Testis (tissue), 3 donors: ENCODE data around the gene SUSD2. TPM values are rescaled to one million over a fixed set of nuclear protein-coding genes. Genes with fewer than 3 reads are reported as not detected.

Experiments used
- DNase-seq: peaks from one replicate; pipeline ENCODE4 v3.0.0-alpha.2; 2019
- H3K27ac ChIP-seq, 2 donors: fragments of 200-600 bp; sonication (generic); one replicate each; pipeline ENCODE4 v1.5.1; 2019
- H3K27me3 ChIP-seq: fragments of 200-600 bp; sonication (generic); one replicate; pipeline ENCODE4 v1.5.1; 2019
- H3K36me3 ChIP-seq: fragments of 200-600 bp; sonication (generic); one replicate; pipeline ENCODE4 v1.5.1; 2017; ENCODE audit warnings: low read depth; ENCODE audit errors: missing control alignments
- H3K4me1 ChIP-seq: fragments of 200-600 bp; sonication (generic); one replicate; pipeline ENCODE4 v1.5.1; 2019
- H3K4me3 ChIP-seq, 2 donors: fragments of 200-600 bp; sonication (generic); one replicate each; pipeline ENCODE4 v1.5.1; 2017 to 2019
- H3K9me3 ChIP-seq: fragments of 200-600 bp; sonication (generic); one replicate; pipeline ENCODE4 v1.5.1; 2017
- CTCF ChIP-seq, 3 experiments: fragments of 450-650 bp in 2 of 3; fragments of 200-600 bp in 1 of 3; sonication (generic) in 1 of 3; IDR thresholded peaks; one replicate each; pipeline ENCODE4 v1.5.1; 2016 to 2019; ENCODE audit warnings: antibody characterized with exemption in 3 of 3, mild to moderate bottlenecking in 2 of 3, moderate library complexity in 1 of 3
- POLR2A ChIP-seq: fragments of 450-650 bp; IDR thresholded peaks from one replicate; pipeline ENCODE4 v1.6.1; 2017; ENCODE audit warnings: antibody characterized with exemption, mild to moderate bottlenecking, moderate library complexity
- WGBS, 2 donors: methylation state at CpG; one replicate each; pipeline ENCODE4 v1.1.5; 2018; 5-methylcytosine and 5-hydroxymethylcytosine counted together
- intact Hi-C: fragments of 100-400 bp; cut with DNase I; formaldehyde crosslinking; loops from one replicate; pipeline ENCODE4 v1.15.1; 2023; ENCODE audit warnings: low total_unique reads
- polyA plus RNA-seq: library from polyadenylated mRNA; stranded (reverse); fragments of 350-450 nt; fragmentation: Illumina TruSeq; extraction: RNeasy Lipid Tissue Mini Kit (QIAGEN cat#74804); gene quantifications from one replicate; pipeline ENCODE4 v1.2.3, GENCODE V29; 2014; ENCODE audit warnings: low read depth, low replicate concordance; ENCODE audit not compliant: insufficient read depth
- total RNA-seq, 2 donors: library from RNA; depleted of rRNA; stranded (reverse); fragments of >200 nt; gene quantifications; one replicate each; pipeline ENCODE4 v1.2.3, GENCODE V29; 2016

SUSD2 gene
- total and polyA plus RNA-seq, 3 donors from 2014 or later: 5.3 to 11.9 (median 5.7) TPM

GRCh38 chr22:24164243-24164642 is 17.0 kb upstream of the SUSD2 start:
- intact Hi-C loops: no loop called here
- Histone ChIP-seq H3K9me3 (no peaks in the 10 kb centered on the region), H3K4me1 (peaks cover 2% of the 10 kb centered on the region), H3K36me3 (no peaks in the 10 kb centered on the region), H3K4me3 (no peak overlapping the region), H3K27ac (no peak overlapping the region), H3K27me3 (no peaks in the 10 kb centered on the region)
- DNase-seq: no peak
- TF ChIP-seq POLR2A: no peak
- no peak for TF ChIP-seq CTCF (IDR thresholded peaks at IDR 0.05)
- WGBS, 2 donors: 93 to 95% methylated on average over 9 to 10 of the region's 10 CpGs

GRCh38 chr22:24164940-24165339 is 16.3 kb upstream of the SUSD2 start:
- intact Hi-C loops: no loop called here
- no peak for TF ChIP-seq POLR2A
- TF ChIP-seq CTCF (IDR thresholded peaks at IDR 0.05): no peak
- Histone ChIP-seq H3K4me3 (no peak overlapping the region), H3K27ac (no peak overlapping the region), H3K4me1 (no peaks in the 10 kb centered on the region), H3K27me3 (no peaks in the 10 kb centered on the region), H3K9me3 (no peaks in the 10 kb centered on the region), H3K36me3 (no peaks in the 10 kb centered on the region)
- WGBS, 2 donors: 78 to 98% methylated on average over 6 of the region's 6 CpGs
- DNase-seq: no peak

- Histone ChIP-seq H3K9me3 (no peaks in the 10 kb centered on the region), H3K36me3 (no peaks in the 10 kb centered on the region), H3K27ac (no peak overlapping the region), H3K27me3 (no peaks in the 10 kb centered on the region), H3K4me1 (no peaks in the 10 kb centered on the region), H3K4me3 (no peak overlapping the region)
- DNase-seq: no peak
- intact Hi-C loops: no loop called here
- TF ChIP-seq POLR2A (no peak), CTCF (IDR thresholded peaks at IDR 0.05) (no peak)
- WGBS, 2 donors: 73 to 91% methylated on average over 2 to 5 of the region's 5 CpGs
Observed at GRCh38 chr22:24165673-24166072, 15.6 kb upstream of the SUSD2 start.

- TF ChIP-seq CTCF (IDR thresholded peaks at IDR 0.05) (no peak), POLR2A (no peak)
- Histone ChIP-seq H3K9me3 (no peaks in the 10 kb centered on the region), H3K4me1 (no peaks in the 10 kb centered on the region), H3K4me3 (no peak overlapping the region), H3K27ac (no peak overlapping the region), H3K36me3 (no peaks in the 10 kb centered on the region), H3K27me3 (no peaks in the 10 kb centered on the region)
- 87 to 90% methylated on average over 3 to 19 of the region's 20 CpGs for WGBS, 2 donors
- intact Hi-C loops: no loop called here
- no peak for DNase-seq
Observed at GRCh38 chr22:24166811-24167210, 14.5 kb upstream of the SUSD2 start.

- no peak overlapping the region for H3K4me3 ChIP-seq
- H3K36me3 ChIP-seq: no peaks in the 10 kb centered on the region
- no peak overlapping the region for H3K27ac ChIP-seq
- H3K9me3 ChIP-seq: no peaks in the 10 kb centered on the region
- WGBS, 2 donors: 78 to 93% methylated on average over 4 to 12 of the region's 12 CpGs
- TF ChIP-seq CTCF (IDR thresholded peaks at IDR 0.05): no peak
- TF ChIP-seq POLR2A: no peak
- no peaks in the 10 kb centered on the region for H3K27me3 ChIP-seq
- intact Hi-C loops: no loop called here
- H3K4me1 ChIP-seq: peaks cover 3% of the 10 kb centered on the region
- DNase-seq: no peak
Observed at GRCh38 chr22:24169439-24170058, 11.7 kb upstream of the SUSD2 start.
